Testis (tissue), 3 donors: ENCODE data around the gene TMPRSS13. TPM values are rescaled to one million over a fixed set of nuclear protein-coding genes. Genes with fewer than 3 reads are reported as not detected.

ENCODE experiments used
- DNase-seq: peaks from one replicate; pipeline ENCODE4 v3.0.0-alpha.2; 2019
- H3K27ac ChIP-seq, 2 donors: fragments of 200-600 bp; sonication (generic); one replicate each; pipeline ENCODE4 v1.5.1; 2019
- H3K27me3 ChIP-seq: fragments of 200-600 bp; sonication (generic); one replicate; pipeline ENCODE4 v1.5.1; 2019
- H3K36me3 ChIP-seq: fragments of 200-600 bp; sonication (generic); one replicate; pipeline ENCODE4 v1.5.1; 2017; ENCODE audit warnings: low read depth; ENCODE audit errors: missing control alignments
- H3K4me1 ChIP-seq: fragments of 200-600 bp; sonication (generic); one replicate; pipeline ENCODE4 v1.5.1; 2019
- H3K4me3 ChIP-seq, 2 donors: fragments of 200-600 bp; sonication (generic); one replicate each; pipeline ENCODE4 v1.5.1; 2017 to 2019
- H3K9me3 ChIP-seq: fragments of 200-600 bp; sonication (generic); one replicate; pipeline ENCODE4 v1.5.1; 2017
- POLR2A ChIP-seq: fragments of 450-650 bp; IDR thresholded peaks from one replicate; pipeline ENCODE4 v1.6.1; 2017; ENCODE audit warnings: antibody characterized with exemption, mild to moderate bottlenecking, moderate library complexity
- WGBS, 2 donors: methylation state at CpG; one replicate each; pipeline ENCODE4 v1.1.5; 2018; 5-methylcytosine and 5-hydroxymethylcytosine counted together
- intact Hi-C: fragments of 100-400 bp; cut with DNase I; formaldehyde crosslinking; loops from one replicate; pipeline ENCODE4 v1.15.1; 2023; ENCODE audit warnings: low total_unique reads
- polyA plus RNA-seq: library from polyadenylated mRNA; stranded (reverse); fragments of 350-450 nt; fragmentation: Illumina TruSeq; extraction: RNeasy Lipid Tissue Mini Kit (QIAGEN cat#74804); gene quantifications from one replicate; pipeline ENCODE4 v1.2.3, GENCODE V29; 2014; ENCODE audit warnings: low read depth, low replicate concordance; ENCODE audit not compliant: insufficient read depth
- total RNA-seq, 2 donors: library from RNA; depleted of rRNA; stranded (reverse); fragments of >200 nt; gene quantifications; one replicate each; pipeline ENCODE4 v1.2.3, GENCODE V29; 2016
- TF ChIP-seq, protein P1 (sequence below), 3 experiments: fragments of 450-650 bp in 2 of 3; fragments of 200-600 bp in 1 of 3; sonication (generic) in 1 of 3; IDR thresholded peaks; one replicate each; pipeline ENCODE4 v1.5.1; 2016 to 2019; ENCODE audit warnings: antibody characterized with exemption in 3 of 3, mild to moderate bottlenecking in 2 of 3, moderate library complexity in 1 of 3

Gene TMPRSS13
- total and polyA plus RNA-seq, 3 donors from 2014 or later: 0.74 to 0.91 (median 0.87) TPM

DNA sequence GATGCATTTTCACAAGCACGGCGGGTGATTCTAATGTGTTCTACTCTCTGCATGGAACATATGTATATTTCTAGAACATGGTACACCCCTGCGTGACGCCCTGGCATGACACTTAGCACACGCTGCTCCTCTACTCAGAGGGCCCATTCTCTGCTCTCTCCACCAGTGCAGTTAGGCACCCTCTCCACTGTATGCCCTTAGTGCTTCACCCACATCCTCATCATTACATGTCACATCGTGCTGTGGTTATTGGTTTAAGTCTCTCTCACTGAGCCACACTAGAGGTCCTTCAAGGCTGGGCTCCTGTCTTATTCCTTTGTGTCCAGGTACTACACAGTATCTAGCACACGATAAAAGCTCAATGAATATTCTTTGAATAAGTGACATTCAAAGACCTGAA lies 16.7 kb downstream of the TMPRSS13 start:
- intact Hi-C loops: no loop called here
- Histone ChIP-seq H3K36me3 (no peaks in the 10 kb centered on the region), H3K9me3 (no peaks in the 10 kb centered on the region), H3K4me1 (peaks cover 12% of the 10 kb centered on the region), H3K27me3 (no peaks in the 10 kb centered on the region), H3K4me3 (no peak overlapping the region), H3K27ac (no peak overlapping the region)
- no peak for DNase-seq
- 88 to 93% methylated on average over 7 of the region's 7 CpGs for WGBS, 2 donors
- no peak for TF ChIP-seq POLR2A
- TF ChIP-seq, protein P1, sequence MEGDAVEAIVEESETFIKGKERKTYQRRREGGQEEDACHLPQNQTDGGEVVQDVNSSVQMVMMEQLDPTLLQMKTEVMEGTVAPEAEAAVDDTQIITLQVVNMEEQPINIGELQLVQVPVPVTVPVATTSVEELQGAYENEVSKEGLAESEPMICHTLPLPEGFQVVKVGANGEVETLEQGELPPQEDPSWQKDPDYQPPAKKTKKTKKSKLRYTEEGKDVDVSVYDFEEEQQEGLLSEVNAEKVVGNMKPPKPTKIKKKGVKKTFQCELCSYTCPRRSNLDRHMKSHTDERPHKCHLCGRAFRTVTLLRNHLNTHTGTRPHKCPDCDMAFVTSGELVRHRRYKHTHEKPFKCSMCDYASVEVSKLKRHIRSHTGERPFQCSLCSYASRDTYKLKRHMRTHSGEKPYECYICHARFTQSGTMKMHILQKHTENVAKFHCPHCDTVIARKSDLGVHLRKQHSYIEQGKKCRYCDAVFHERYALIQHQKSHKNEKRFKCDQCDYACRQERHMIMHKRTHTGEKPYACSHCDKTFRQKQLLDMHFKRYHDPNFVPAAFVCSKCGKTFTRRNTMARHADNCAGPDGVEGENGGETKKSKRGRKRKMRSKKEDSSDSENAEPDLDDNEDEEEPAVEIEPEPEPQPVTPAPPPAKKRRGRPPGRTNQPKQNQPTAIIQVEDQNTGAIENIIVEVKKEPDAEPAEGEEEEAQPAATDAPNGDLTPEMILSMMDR (IDR thresholded peaks at IDR 0.05): no peak

DNA sequence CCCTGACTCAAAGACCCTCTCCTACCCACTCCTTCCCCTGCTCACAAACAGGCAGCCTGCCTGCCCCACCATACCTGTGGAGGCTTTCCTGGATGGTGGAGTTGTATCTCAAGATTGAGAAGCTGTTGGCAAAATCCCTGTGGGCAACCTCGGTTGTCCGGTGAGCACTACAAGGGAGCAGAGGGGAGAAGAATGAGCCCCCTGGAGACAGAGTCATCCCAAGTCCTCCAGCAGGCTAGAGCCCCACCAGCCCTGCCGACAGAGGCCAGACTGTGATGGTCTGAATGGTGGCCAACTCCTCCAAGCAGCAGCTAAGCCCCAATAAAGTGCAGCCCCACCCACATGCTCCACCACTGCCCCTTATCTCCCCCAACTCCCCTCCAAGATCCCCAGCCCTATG lies 17.5 kb downstream of the TMPRSS13 start:
- 90 to 92% methylated on average over 2 to 3 of the region's 3 CpGs for WGBS, 2 donors
- no peaks in the 10 kb centered on the region for H3K36me3 ChIP-seq
- H3K27me3 ChIP-seq: no peaks in the 10 kb centered on the region
- no peak overlapping the region for H3K4me3 ChIP-seq
- TF ChIP-seq POLR2A: no peak
- TF ChIP-seq, protein P1 (IDR thresholded peaks at IDR 0.05): no peak
- no peak for DNase-seq
- no peak overlapping the region for H3K27ac ChIP-seq
- peaks cover 12% of the 10 kb centered on the region for H3K4me1 ChIP-seq
- H3K9me3 ChIP-seq: no peaks in the 10 kb centered on the region
- intact Hi-C loops: no loop called here

DNA sequence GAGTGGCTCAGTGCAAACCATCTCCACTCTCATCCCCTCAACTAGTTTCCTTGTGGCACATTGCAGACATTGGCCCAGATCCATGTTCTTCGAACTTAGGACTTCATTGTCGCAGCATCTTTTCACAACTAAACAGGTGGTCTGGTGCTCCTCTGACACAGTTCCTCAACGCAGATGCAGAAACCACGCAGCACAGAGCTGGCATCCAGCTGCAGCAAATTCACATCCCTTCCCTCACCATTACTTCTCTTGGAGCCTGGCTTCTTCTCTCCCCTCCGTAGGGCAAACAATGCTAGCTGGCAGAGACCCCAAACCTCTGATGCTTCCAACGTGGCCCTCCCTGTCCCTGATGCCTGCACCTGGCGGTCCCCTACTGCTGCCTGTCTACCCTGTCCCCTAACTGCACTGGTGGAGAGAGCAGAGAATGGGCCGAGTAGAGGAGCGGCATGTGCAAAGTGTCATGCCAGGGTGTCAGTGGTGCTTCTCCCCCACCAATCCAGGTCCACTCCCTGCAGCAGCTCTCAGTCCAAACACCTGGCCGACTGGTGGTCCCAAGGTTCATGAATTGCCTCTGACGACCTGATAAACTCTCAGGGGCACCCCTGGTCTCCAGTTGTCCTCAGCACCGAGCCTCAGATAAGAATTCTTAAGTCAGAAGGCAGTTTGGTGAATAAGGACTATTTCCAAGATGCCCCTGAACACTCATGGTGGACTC lies 18.1 kb downstream of the TMPRSS13 start:
- H3K36me3 ChIP-seq: no peaks in the 10 kb centered on the region
- DNase-seq: no peak
- H3K27ac ChIP-seq: no peak overlapping the region
- no peak overlapping the region for H3K4me3 ChIP-seq
- 74 to 81% methylated on average over 12 of the region's 12 CpGs for WGBS, 2 donors
- intact Hi-C loops: no loop called here
- TF ChIP-seq POLR2A: no peak
- TF ChIP-seq, protein P1 (IDR thresholded peaks at IDR 0.05): no peak
- H3K4me1 ChIP-seq: peaks cover 12% of the 10 kb centered on the region
- no peaks in the 10 kb centered on the region for H3K27me3 ChIP-seq
- H3K9me3 ChIP-seq: no peaks in the 10 kb centered on the region

DNA sequence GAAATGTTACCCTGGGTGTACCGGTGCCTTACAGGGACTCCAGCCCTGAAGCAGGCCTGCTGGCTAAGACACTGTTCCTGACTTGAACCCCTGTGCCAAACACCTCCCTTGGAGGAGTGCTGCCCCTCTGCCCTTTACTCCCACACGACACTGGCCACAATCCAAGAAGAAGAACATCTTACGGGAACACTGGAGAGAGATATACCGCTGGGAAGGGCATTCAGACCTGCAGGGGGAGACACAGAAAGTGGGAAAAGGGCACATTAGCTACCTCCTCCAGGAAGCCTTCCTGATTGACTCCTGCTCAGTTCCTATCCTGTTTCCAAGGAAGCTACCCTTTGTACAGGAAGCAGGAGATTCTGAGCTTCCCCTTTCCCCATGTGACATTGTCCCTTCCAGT lies 18.7 kb downstream of the TMPRSS13 start:
- no peak overlapping the region for H3K27ac ChIP-seq
- peaks cover 12% of the 10 kb centered on the region for H3K4me1 ChIP-seq
- intact Hi-C loops: no loop called here
- H3K36me3 ChIP-seq: no peaks in the 10 kb centered on the region
- 37 to 45% methylated on average over 4 of the region's 4 CpGs for WGBS, 2 donors
- peak; percentile 39 for DNase-seq
- H3K27me3 ChIP-seq: no peaks in the 10 kb centered on the region
- no peak overlapping the region for H3K4me3 ChIP-seq
- TF ChIP-seq, protein P1 (IDR thresholded peaks at IDR 0.05): no peak
- TF ChIP-seq POLR2A: no peak
- H3K9me3 ChIP-seq: no peaks in the 10 kb centered on the region
